Adipose tissue (tissue), 3 donors: ENCODE results near the gene PTPRT. TPM values are rescaled to one million over a fixed set of nuclear protein-coding genes. Genes with fewer than 3 reads are reported as not detected.

Experiments used
- H3K27ac ChIP-seq: one replicate; pipeline ENCODE4 v1.5.1; 2013; ENCODE audit warnings: low read depth, low read length
- WGBS, 3 donors: extraction: QIAGEN DNeasy Blood & Tissue Kit; methylation state at CpG; one replicate each; pipeline ENCODE4 v1.1.7; 2013; 5-methylcytosine and 5-hydroxymethylcytosine counted together
- polyA plus RNA-seq, 3 donors: library from polyadenylated mRNA; stranded (reverse); fragments of 200-250 nt; gene quantifications; one replicate each; pipeline ENCODE4 v1.2.3, GENCODE V29; 2013
- donor health status: healthy with polysubstance abuse.
- donor health status: Bipolar disorder and iron deficiency.
- donor health status: healthy.

Gene PTPRT
- polyA plus RNA-seq, 3 donors: 0.04 to 0.30 (median 0.11) TPM

DNA sequence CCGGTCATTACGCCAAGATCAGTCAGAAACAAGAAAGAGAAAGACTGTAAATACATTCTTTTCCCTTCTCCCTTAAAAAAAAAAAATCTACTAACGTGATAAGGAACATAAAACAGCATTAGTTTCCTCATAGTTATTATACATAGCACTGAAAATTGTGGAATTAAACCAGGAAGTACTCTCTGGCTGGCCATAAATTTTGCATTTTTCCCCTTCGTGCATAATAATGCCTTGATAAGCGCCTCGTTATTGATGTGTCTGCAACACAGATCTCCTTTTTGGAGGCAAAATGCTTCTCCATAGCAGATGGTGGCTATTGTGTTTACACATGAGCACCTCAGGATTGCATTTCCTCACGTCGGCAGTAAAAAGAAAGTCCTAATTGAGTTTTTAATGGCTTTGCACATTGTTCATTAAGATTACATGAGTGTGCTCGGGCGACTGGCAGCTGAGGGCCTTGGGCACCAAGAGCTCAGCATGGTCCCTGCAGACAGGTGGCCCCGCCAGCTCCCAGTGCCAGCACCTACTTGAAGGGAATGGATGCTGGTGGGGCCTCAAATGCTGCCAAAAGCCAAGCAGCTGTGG is 394.5 kb downstream of the PTPRT start:
- 59 to 76% (median 66%) methylated on average over 11 of the region's 11 CpGs for WGBS, 3 donors
- no peak overlapping the region for H3K27ac ChIP-seq

GRCh38 chr20:42792052-42792451 is 397.7 kb downstream of the PTPRT start:
- 75 to 100% (median 86%) methylated on average over 1 of the region's 1 CpG for WGBS, 3 donors
- H3K27ac ChIP-seq: no peak overlapping the region

GRCh38 chr20:42790111-42790510 is 399.6 kb downstream of the PTPRT start:
- WGBS, 3 donors: 10 to 16% (median 14%) methylated on average over 2 of the region's 2 CpGs
- H3K27ac ChIP-seq: no peak overlapping the region

DNA sequence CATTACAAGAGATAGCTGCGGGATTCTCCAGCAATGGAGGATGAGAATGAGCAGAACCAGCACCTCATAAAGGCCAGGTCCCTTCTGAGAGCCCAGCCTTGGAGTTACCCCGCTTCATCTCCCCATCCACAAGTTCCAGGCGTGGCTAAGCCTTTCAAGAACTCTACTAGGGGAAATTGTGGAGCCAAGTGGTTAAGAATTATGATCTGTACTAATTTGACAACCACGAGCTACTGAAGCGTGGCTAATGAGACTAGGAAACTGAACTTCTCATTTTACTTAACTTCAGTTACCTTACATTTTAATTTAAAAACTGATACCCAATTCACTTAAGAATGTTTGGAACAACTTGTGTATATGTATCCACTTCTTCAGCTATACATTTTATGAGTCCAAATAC is 401.0 kb downstream of the PTPRT start:
- 63 to 73% (median 65%) methylated on average over 5 of the region's 5 CpGs for WGBS, 3 donors
- no peak overlapping the region for H3K27ac ChIP-seq

GRCh38 chr20:42785041-42785440 is 404.7 kb downstream of the PTPRT start:
- WGBS, 3 donors: 51 to 67% (median 61%) methylated on average over 4 of the region's 4 CpGs
- no peak overlapping the region for H3K27ac ChIP-seq

DNA sequence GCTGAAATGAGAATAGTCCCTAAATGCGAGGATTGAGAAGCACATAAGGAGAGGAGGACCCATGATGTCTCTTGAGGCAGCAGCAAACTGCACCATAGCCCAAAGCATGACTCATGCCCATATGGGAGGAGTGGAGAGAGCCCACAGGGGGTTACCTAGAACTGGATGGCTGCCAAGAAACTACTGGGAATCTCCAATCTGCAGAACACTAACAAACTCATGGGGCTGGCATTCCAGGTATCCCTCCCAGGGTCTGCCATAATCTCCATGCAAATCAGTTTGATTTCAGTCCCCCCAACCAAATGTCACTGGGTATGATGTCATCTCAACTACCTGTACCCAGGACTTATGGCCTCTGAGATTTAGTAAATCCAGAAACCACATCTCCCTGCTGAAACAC is 410.5 kb downstream of the PTPRT start:
- WGBS, 3 donors: 82 to 89% (median 87%) methylated on average over 1 of the region's 1 CpG
- no peak overlapping the region for H3K27ac ChIP-seq

- 85 to 92% (median 90%) methylated on average over 3 of the region's 3 CpGs for WGBS, 3 donors
These were observed 413.8 kb downstream of the PTPRT start for GRCh38 chr20:42775866-42776265.

DNA sequence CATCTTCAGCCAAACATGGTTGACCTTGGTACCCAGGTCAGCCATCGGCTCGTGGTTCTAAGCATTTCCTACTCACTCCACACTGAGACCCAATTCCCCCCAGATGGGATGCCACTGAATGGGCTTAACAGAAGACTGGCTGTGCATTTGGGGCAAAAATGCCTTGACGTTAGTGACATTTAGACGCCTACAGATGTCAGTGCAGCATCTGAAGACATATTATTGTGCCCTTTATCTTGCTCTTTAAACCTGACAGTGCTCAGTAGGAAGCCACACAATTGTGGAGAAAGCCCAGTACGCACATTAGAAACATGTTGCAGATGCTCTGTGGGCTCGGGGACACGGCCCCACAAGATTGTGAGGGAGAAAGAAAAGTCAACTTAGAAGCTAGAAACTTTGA is 414.7 kb downstream of the PTPRT start:
- no peak overlapping the region for H3K27ac ChIP-seq
- WGBS, 3 donors: 76 to 78% (median 77%) methylated on average over 7 of the region's 7 CpGs

More at GRCh38 chr20:42775866-42776265, 413.8 kb downstream of the PTPRT start:
- H3K27ac ChIP-seq: no peak overlapping the region

DNA sequence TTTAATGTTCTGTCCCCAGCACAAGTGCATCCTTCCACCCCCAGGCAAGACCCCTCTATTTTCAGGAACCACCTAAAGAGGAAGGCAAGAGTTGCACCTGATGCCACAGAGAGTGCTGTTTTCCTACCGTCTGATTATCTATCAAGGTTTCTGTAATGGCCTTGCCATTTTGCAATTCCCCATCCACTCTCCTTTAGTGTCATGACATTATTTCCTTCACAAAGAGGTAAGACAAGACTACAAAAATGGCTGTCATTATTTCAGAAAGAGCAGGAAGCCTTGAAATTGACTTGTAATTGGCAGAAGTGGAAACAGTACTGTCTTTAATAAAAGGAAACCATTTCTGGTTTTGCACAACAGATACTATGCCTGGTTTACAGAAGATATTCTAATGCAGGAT is 426.7 kb downstream of the PTPRT start:
- WGBS, 3 donors: 81 to 92% (median 86%) methylated on average over 1 of the region's 1 CpG
- no peak overlapping the region for H3K27ac ChIP-seq

GRCh38 chr20:42756991-42757390 is 432.7 kb downstream of the PTPRT start:
- 47 to 88% (median 69%) methylated on average over 1 of the region's 1 CpG for WGBS, 3 donors

GRCh38 chr20:42754706-42755105 is 435.0 kb downstream of the PTPRT start:
- no peak overlapping the region for H3K27ac ChIP-seq
- WGBS, 3 donors: 50 to 70% (median 52%) methylated on average over 2 of the region's 2 CpGs

More at GRCh38 chr20:42756991-42757390, 432.7 kb downstream of the PTPRT start:
- no peak overlapping the region for H3K27ac ChIP-seq

DNA sequence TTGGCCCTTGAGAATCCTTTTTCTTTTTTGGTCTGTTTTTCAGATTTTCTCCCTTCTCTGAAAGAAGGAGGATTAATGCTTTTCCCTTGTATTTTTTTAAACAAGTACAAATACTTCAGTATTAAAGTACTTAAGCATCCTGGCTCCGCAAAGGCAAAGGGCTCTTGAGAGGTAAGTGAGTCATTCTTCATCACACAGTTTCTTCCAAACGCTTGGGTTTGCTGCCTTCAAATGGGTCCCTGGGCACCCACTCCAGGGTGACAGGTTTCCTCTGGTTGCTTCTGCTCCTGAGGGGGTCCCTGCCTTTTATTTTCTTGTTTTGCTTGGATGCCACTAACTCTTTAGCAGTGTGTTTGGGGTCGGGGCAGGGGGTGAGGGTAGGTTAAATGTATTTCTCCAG is 437.1 kb downstream of the PTPRT start:
- WGBS, 3 donors: 62 to 77% (median 72%) methylated on average over 3 of the region's 3 CpGs

GRCh38 chr20:42749556-42749955 is 440.1 kb downstream of the PTPRT start:
- 78 to 96% (median 85%) methylated on average over 5 of the region's 5 CpGs for WGBS, 3 donors
- no peak overlapping the region for H3K27ac ChIP-seq

More for the DNA sequence above, 437.1 kb downstream of the PTPRT start:
- no peak overlapping the region for H3K27ac ChIP-seq

DNA sequence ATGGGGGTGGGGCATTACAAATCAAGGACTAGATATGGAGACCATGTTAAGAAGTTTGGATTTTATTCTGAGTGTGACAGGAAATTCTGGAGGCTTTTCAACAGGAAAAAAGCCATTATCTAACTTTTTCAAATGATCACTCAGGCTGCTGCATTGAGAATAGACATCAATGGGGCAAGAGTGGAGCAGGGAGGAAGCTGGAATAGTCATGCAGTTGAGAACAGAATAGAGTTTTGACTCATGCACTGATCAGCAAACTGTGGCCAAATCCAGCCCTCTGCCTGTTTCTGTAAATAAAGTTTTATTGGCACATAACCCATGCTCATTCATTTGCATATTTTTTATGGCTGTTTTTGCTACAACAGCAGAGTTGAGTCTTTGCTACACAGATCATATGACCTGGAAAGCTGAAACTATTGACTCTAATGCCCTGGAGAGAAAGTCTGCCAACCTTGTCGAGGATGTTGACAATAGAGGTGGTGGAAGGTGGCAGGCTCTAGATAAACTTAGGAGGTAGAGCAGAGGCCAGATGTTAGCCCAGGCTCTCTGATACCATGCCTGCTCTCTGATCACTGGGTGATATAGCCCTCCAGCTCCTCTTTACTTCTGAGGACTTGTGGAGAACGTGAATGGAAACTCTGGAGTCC is 441.8 kb downstream of the PTPRT start:
- H3K27ac ChIP-seq: no peak overlapping the region
- WGBS, 3 donors: 26 to 60% (median 53%) methylated on average over 2 of the region's 2 CpGs

- H3K27ac ChIP-seq: no peak overlapping the region
- WGBS, 3 donors: 77 to 85% (median 79%) methylated on average over 6 of the region's 6 CpGs
These were observed 444.8 kb downstream of the PTPRT start for GRCh38 chr20:42744756-42745465.

DNA sequence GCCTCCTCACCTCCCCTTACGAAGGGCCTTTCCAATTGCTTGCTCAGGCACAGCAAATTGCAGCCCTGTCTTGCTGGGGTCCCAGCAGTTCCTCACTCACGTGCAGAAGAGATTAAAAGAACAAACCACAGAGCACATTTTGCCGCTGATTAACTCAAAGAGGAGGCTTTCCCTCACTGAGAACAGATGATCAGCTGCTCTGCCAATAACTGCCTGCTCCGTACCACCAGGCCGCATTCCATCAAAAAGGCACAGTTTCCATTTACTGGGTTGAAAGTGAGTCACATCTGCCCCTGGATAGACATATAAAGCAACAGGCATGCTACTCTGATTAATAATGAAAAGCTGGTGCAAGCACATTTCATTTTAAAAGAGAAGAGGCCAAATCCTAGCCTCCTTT is 446.8 kb downstream of the PTPRT start:
- H3K27ac ChIP-seq: no peak overlapping the region
- WGBS, 3 donors: 80 to 82% (median 81%) methylated on average over 5 of the region's 5 CpGs

GRCh38 chr20:42741906-42742305 is 447.8 kb downstream of the PTPRT start:
- H3K27ac ChIP-seq: no peak overlapping the region
- WGBS, 3 donors: 79 to 93% (median 88%) methylated on average over 4 of the region's 4 CpGs

GRCh38 chr20:42740226-42740870 is 449.4 kb downstream of the PTPRT start:
- H3K27ac ChIP-seq: no peak overlapping the region
- 52 to 57% (median 57%) methylated on average over 6 of the region's 6 CpGs for WGBS, 3 donors

- WGBS, 3 donors: 82 to 91% (median 85%) methylated on average over 3 of the region's 3 CpGs
- H3K27ac ChIP-seq: no peak overlapping the region
These were observed 450.0 kb downstream of the PTPRT start for GRCh38 chr20:42739683-42740082.
